GM21528 (cell line): ENCODE measurements around the gene NDRG2.

Experiments used
- ATAC-seq: cut with Tn5 transposase; IDR thresholded peaks from one replicate; pipeline ENCODE4 v1.9.1; 2021; ENCODE audit warnings: mild to moderate bottlenecking, moderate library complexity; ENCODE audit not compliant: unreplicated experiment, low FRiP score

The NDRG2 gene

DNA sequence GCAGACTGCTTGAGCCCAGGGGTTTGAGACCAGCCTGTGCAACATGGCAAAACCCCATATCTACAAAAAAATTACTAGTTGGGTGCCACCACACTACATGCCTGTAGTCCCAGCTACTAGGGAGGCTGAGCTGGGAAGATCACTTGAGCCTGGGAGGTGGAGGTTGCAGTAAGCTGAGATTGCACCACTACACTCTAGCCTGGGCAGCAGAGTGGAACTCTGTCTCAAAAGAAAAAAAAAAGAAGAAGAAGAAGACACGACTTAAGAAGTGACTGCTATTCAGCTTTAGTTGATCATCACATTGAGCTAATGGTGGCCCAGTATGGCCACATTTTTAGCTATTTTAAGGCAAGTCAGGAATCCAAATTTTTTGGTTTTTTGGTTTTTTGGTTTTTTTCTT, 44.0 kb downstream of the NDRG2 start:
- ATAC-seq: no peak

DNA sequence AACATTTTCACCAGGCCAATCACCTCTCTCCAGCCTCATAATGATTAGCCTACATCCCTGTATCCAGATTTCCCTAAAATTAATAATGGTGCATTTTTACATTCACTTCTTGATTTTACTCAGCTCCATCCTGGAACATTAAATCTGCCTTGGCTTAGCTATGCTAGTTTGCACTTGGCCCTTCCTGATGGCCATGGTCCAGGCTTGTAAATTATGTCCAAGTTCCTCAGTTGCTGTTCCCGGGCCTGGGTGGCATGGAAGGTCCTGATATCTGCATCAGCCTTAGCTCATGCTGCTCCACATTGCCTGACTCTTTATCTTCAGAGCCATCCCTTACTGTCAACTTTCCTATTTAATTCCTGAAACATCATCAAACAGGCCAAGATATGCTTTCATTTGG, 46.2 kb downstream of the NDRG2 start:
- no peak for ATAC-seq

- ATAC-seq: no peak
Measured at GRCh38 chr14:20976291-20976690, 48.6 kb downstream of the NDRG2 start.

DNA sequence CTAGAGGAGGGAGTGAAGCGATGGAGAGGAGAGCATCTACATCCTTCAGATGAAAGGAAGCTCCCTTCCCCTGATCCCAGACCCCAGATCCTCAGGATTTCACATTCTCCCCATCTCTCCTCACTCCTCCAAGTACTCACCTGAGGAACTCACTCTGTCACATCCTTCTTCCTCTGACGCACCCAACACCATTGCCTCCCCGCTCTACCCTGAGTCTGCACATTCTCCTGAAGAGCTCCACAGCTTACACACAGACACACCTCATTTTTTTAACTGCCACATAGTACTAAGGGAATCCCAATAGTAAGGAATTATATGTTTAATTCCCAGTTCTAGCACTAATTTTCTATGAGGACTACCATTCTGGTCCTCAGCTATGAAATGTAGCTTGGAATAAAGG, 51.4 kb downstream of the NDRG2 start:
- ATAC-seq: no peak

DNA sequence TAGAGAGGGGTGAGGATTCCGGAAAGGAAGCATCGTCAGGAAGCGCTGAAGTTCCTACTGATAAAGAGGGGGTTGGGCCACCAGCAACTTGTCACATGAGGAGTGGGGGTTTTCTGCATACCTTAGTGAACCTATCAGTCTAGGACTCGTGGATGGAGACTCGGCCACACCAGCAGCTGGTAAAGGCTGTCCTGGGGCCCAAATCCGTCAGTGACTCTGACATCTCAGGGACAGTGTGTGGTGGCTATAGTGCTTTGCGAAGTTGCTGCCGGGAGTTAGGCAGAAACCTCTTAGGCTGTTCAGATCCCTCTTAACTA, 53.2 kb downstream of the NDRG2 start:
- ATAC-seq: peak; percentile 32

DNA sequence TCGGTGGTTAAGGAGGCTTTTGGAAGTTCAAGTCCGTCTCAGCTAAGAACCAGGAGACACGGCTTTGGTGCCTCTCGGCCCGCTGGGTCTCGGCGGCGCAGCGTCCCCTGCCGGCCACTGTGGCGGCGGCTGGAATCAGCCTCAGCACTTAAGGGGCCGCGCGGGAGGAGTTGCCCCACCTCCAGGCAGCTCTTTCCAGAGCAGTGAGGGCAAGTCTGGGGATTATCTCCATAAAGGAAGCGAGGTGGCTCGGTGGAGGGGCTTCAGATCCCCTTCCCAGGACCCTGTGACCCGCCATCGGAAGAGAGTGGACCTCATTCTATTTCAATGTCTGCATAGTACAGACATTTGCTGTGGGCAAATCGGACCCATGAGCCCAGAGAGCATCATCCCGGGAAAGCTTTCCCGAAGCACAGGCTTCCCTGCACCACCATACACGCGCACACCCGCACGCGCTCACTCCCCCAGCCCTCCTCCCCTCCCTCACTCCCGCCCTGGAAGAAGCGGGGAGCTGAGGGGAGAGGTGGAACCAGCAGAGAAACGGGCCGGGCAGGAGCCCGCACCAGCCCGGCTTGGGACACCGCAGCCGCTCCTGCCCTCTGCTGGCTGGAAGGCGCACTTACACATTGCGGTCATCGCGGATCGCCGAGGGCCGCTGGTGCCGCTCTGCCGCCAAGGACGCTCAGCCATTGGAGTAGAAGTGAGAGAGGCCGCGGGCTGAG, 53.7 kb downstream of the NDRG2 start:
- ATAC-seq: peak; percentile 92

- ATAC-seq: peak; percentile 11
Measured at GRCh38 chr14:20970647-20970982, 54.2 kb downstream of the NDRG2 start.

- no peak for ATAC-seq
Measured at GRCh38 chr14:20969336-20969735, 55.5 kb downstream of the NDRG2 start.
